HEK293 (cell line): ENCODE measurements around the gene TBL1X.
A peak's percentile ranks its signal among the peaks of the same experiment; 100 is the strongest.

ENCODE experiments used
- CTCF ChIA-PET: fragments of 350-600 bp; formaldehyde crosslinking; extraction: SDS; loops from one replicate; lab custom pipeline; 2021; ENCODE audit warnings: antibody characterized with exemption; lab: Yijun Ruan, JAX
- POLR2A ChIA-PET: fragments of 300-600 bp; formaldehyde crosslinking; extraction: SDS; loops from one replicate; lab custom pipeline; 2020; ENCODE audit warnings: antibody characterized with exemption, inconsistent platforms; lab: Yijun Ruan, JAX
- H3K27ac ChIP-seq: fragments of 200-500 bp; sonication (Bioruptor generic); 2 replicates; pipeline ENCODE4 v1.5.1; 2014; ENCODE audit warnings: low read depth, low read length, control low read depth, inconsistent platforms; ENCODE audit errors: extremely low read depth
- H3K36me3 ChIP-seq, 2 experiments: fragments of 200-500 bp in 1 of 2; sonication (Bioruptor generic) in 1 of 2; 1 replicate in 1 of 2; 2 replicates in 1 of 2; pipeline ENCODE4 v1.5.1; 2014 to 2017; ENCODE audit warnings: inconsistent platforms in 2 of 2, low read length in 2 of 2; ENCODE audit not compliant: control insufficient read depth in 2 of 2, insufficient read depth in 1 of 2
- H3K4me1 ChIP-seq: fragments of 200-500 bp; sonication (Bioruptor generic); 2 replicates; pipeline ENCODE4 v1.5.1; 2014; ENCODE audit warnings: mild to moderate bottlenecking, low read length, inconsistent platforms; ENCODE audit not compliant: control insufficient read depth, insufficient read depth
- H3K4me3 ChIP-seq: 2 replicates; pipeline ENCODE4 v1.5.1; 2011; ENCODE audit warnings: low read depth, mild to moderate bottlenecking, control low read depth, low read length, moderate library complexity
- H3K9me3 ChIP-seq: fragments of 200-500 bp; sonication (Bioruptor generic); 2 replicates; pipeline ENCODE4 v1.5.1; 2014; ENCODE audit warnings: low read depth, low read length, inconsistent platforms; ENCODE audit not compliant: control insufficient read depth, insufficient read depth
- HOXA7 ChIP-seq: sonication (generic); formaldehyde crosslinking; IDR thresholded peaks from 2 replicates; pipeline ENCODE4 v1.8.1; 2022; ENCODE audit warnings: missing genetic modification reagents, borderline replicate concordance
- ZEB2 ChIP-seq: fragments of 450-650 bp; formaldehyde crosslinking; IDR thresholded peaks from 2 replicates; pipeline ENCODE4 v1.5.1; 2016; ENCODE audit warnings: missing biosample characterization, missing genetic modification characterization
- ZFP3 ChIP-seq: fragments of 450-650 bp; formaldehyde crosslinking; IDR thresholded peaks from 2 replicates; pipeline ENCODE4 v1.5.1; 2016; ENCODE audit warnings: low read depth, missing biosample characterization, missing genetic modification characterization
- ZFP37 ChIP-seq: fragments of 450-650 bp; formaldehyde crosslinking; IDR thresholded peaks from 2 replicates; pipeline ENCODE4 v1.5.1; 2016; ENCODE audit warnings: missing biosample characterization, missing genetic modification characterization
- ZNF114 ChIP-seq: fragments of 450-650 bp; formaldehyde crosslinking; IDR thresholded peaks from 2 replicates; pipeline ENCODE4 v1.5.0; 2017; ENCODE audit warnings: missing biosample characterization, missing genetic modification characterization
- ZNF138 ChIP-seq: fragments of 450-650 bp; formaldehyde crosslinking; IDR thresholded peaks from 2 replicates; pipeline ENCODE4 v1.5.1; 2016; ENCODE audit warnings: missing biosample characterization, missing genetic modification characterization, borderline replicate concordance
- ZNF148 ChIP-seq: fragments of 450-650 bp; formaldehyde crosslinking; IDR thresholded peaks from 2 replicates; pipeline ENCODE4 v1.5.0; 2017; ENCODE audit warnings: missing biosample characterization, missing genetic modification characterization, borderline replicate concordance
- ZNF366 ChIP-seq: fragments of 450-650 bp; formaldehyde crosslinking; conservative IDR thresholded peaks from 2 replicates; pipeline ENCODE4 v1.5.1; 2016; ENCODE audit warnings: missing biosample characterization, missing genetic modification characterization
- ZNF449 ChIP-seq: fragments of 450-650 bp; formaldehyde crosslinking; IDR thresholded peaks from 2 replicates; pipeline ENCODE4 v1.5.1; 2017; ENCODE audit warnings: missing biosample characterization, mild to moderate bottlenecking, missing genetic modification characterization, moderate library complexity
- ZNF48 ChIP-seq: fragments of 450-650 bp; formaldehyde crosslinking; IDR thresholded peaks from 2 replicates; pipeline ENCODE4 v1.5.1; 2016; ENCODE audit warnings: missing biosample characterization, missing genetic modification characterization
- ZNF488 ChIP-seq: fragments of 450-650 bp; formaldehyde crosslinking; IDR thresholded peaks from 2 replicates; pipeline ENCODE4 v1.5.1; 2016; ENCODE audit warnings: missing biosample characterization, missing genetic modification characterization
- ZNF518A ChIP-seq: fragments of 450-650 bp; formaldehyde crosslinking; conservative IDR thresholded peaks from 2 replicates; pipeline ENCODE4 v1.5.1; 2016; ENCODE audit warnings: low read depth, missing biosample characterization, missing genetic modification characterization
- ZNF530 ChIP-seq: fragments of 450-650 bp; formaldehyde crosslinking; IDR thresholded peaks from 2 replicates; pipeline ENCODE4 v1.5.1; 2016; ENCODE audit warnings: low read depth, missing biosample characterization, missing genetic modification characterization
- ZNF624 ChIP-seq: fragments of 450-650 bp; formaldehyde crosslinking; IDR thresholded peaks from 2 replicates; pipeline ENCODE4 v1.5.1; 2017; ENCODE audit warnings: missing biosample characterization, missing genetic modification characterization
- ZNF626 ChIP-seq: fragments of 450-650 bp; sonication (Bioruptor Pico); formaldehyde crosslinking; IDR thresholded peaks from 2 replicates; pipeline ENCODE4 v1.5.1; 2018; ENCODE audit warnings: missing biosample characterization, missing genetic modification characterization, inconsistent platforms
- ZNF768 ChIP-seq: fragments of 450-650 bp; formaldehyde crosslinking; IDR thresholded peaks from 2 replicates; pipeline ENCODE4 v1.5.1; 2018; ENCODE audit warnings: missing biosample characterization, mild to moderate bottlenecking, missing genetic modification characterization
- ZSCAN18 ChIP-seq: fragments of 450-650 bp; formaldehyde crosslinking; IDR thresholded peaks from 2 replicates; pipeline ENCODE4 v1.5.1; 2016; ENCODE audit warnings: missing biosample characterization, missing genetic modification characterization
- ZSCAN23 ChIP-seq: fragments of 450-650 bp; formaldehyde crosslinking; IDR thresholded peaks from 2 replicates; pipeline ENCODE4 v1.5.1; 2016; ENCODE audit warnings: missing biosample characterization, missing genetic modification characterization

The TBL1X gene

GRCh38 chrX:9784332-9784731, 319.5 kb downstream of the TBL1X start (continued):
- TF ChIP-seq ZNF488 (tag by site-specific recombination) = no peak
- no peak for TF ChIP-seq ZNF626 (tag by site-specific recombination)
- no peak for TF ChIP-seq ZNF530 (tag by site-specific recombination)

GRCh38 chrX:9785254-9785943, 320.5 kb downstream of the TBL1X start:
- no peak for TF ChIP-seq ZNF518A
- TF ChIP-seq HOXA7 = no peak
- TF ChIP-seq ZNF148 (tag by site-specific recombination) = no peak
- TF ChIP-seq ZFP37 (tag by site-specific recombination) = no peak
- TF ChIP-seq ZNF768 (tag by site-specific recombination) = no peak
- TF ChIP-seq ZNF624 = no peak
- TF ChIP-seq ZEB2 (tag by site-specific recombination) = no peak
- TF ChIP-seq ZNF449 (tag by site-specific recombination) = no peak
- no peak for TF ChIP-seq ZSCAN23 (tag by site-specific recombination)
- no peak for TF ChIP-seq ZSCAN18
- no peak for TF ChIP-seq ZNF48 (tag by site-specific recombination)
- TF ChIP-seq ZNF138 (tag by site-specific recombination) = no peak
- no peak for TF ChIP-seq ZFP3 (tag by site-specific recombination)
- TF ChIP-seq ZNF366 (tag by site-specific recombination) = no peak
- TF ChIP-seq ZNF114 (tag by site-specific recombination) = no peak
- H3K4me3 ChIP-seq = peak overlapping the region; percentile 49
- H3K36me3 ChIP-seq = no peaks in the 10 kb centered on the region
- no peaks in the 10 kb centered on the region for H3K9me3 ChIP-seq
- ChIA-PET POLR2A (no interaction called here), CTCF (interaction anchor here (0.5 kb wide), 1 partner anchor 145 kb away, joined by 3 read pairs; no protein-coding TSS in a partner anchor)
- H3K4me1 ChIP-seq = no peaks in the 10 kb centered on the region
- no peak overlapping the region; the same call in 1 of the 2 replicates for H3K27ac ChIP-seq
